ENCODE measurements around the gene CNOT3.

- TF ChIP-seq POLR2A (IDR thresholded peaks at IDR 0.05; ENCODE audit: low read depth, low read length) (peak; percentile 82), POLR2AphosphoS5 (IDR thresholded peaks at IDR 0.05; ENCODE audit: low read depth, low read length) (peak; percentile 77), TAF1 (IDR thresholded peaks at IDR 0.05; ENCODE audit: borderline replicate concordance, low read depth, low read length) (no peak)
These were observed 52.4 kb downstream of the CNOT3 start for GRCh38 chr19:54189735-54190502.
